Fibroblast of mammary gland (primary cell): ENCODE data around the gene TNFRSF6B.

Experiments
- DNase-seq: peaks from one replicate; pipeline ENCODE4 v3.0.0-alpha.2; 2010; ENCODE audit warnings: low read depth
- H3K4me3 ChIP-seq: 2 replicates; pipeline ENCODE4 v1.5.1; 2011; ENCODE audit warnings: low read depth, mild to moderate bottlenecking, low read length, moderate library complexity; ENCODE audit not compliant: control insufficient read depth
- CTCF ChIP-seq: conservative IDR thresholded peaks from 2 replicates; pipeline ENCODE4 v1.5.1; 2011; ENCODE audit warnings: low read depth, low read length, inconsistent platforms; ENCODE audit not compliant: control insufficient read depth, insufficient read depth

The TNFRSF6B gene

GRCh38 chr20:63737945-63738686 lies 41.7 kb downstream of the TNFRSF6B start:
- no peak for TF ChIP-seq CTCF
- H3K4me3 ChIP-seq: no peak overlapping the region
- no peak for DNase-seq

GRCh38 chr20:63738687-63739129 lies 42.3 kb downstream of the TNFRSF6B start:
- H3K4me3 ChIP-seq: no peak overlapping the region
- peak; percentile 25 for DNase-seq
- TF ChIP-seq CTCF: no peak

GRCh38 chr20:63739130-63740069 lies 42.9 kb downstream of the TNFRSF6B start, which contains the start of gene SLC2A4RG:
Gene SLC2A4RG (plus strand): TSS chr20:63739776. CDS start chr20:63739913, 137 bp downstream.
- H3K4me3 ChIP-seq: peak within 1 kb of the TSS; percentile 60
- peak; percentile 57 for DNase-seq
- TF ChIP-seq CTCF: no peak

- peak; percentile 17 for DNase-seq
- H3K4me3 ChIP-seq: peak overlapping the region; percentile 60
These were observed 43.7 kb downstream of the TNFRSF6B start for GRCh38 chr20:63740070-63740626.

GRCh38 chr20:63740627-63741353 lies 44.3 kb downstream of the TNFRSF6B start:
- peak; percentile 89 for DNase-seq
- no peak for TF ChIP-seq CTCF
- H3K4me3 ChIP-seq: peak overlapping the region; percentile 60

More at GRCh38 chr20:63740070-63740626, 43.7 kb downstream of the TNFRSF6B start:
- TF ChIP-seq CTCF: no peak

- TF ChIP-seq CTCF: no peak
- no peak for DNase-seq
- H3K4me3 ChIP-seq: peak overlapping the region; percentile 60
These were observed 44.9 kb downstream of the TNFRSF6B start for GRCh38 chr20:63741354-63741675.
